ENCODE measurements around the gene TRANK1.

TRANK1 gene

GRCh38 chr3:36814066-36814717, 130.7 kb downstream of the TRANK1 start:
- TF ChIP-seq POLR2AphosphoS5 (IDR thresholded peaks at IDR 0.05; ENCODE audit: low read depth, low read length) (no peak), SIN3A (IDR thresholded peaks at IDR 0.05; ENCODE audit: borderline replicate concordance, insufficient read depth, low read length) (no peak)

GRCh38 chr3:36813305-36813704, 131.5 kb downstream of the TRANK1 start:
- no peak for TF ChIP-seq REST (IDR thresholded peaks at IDR 0.05; ENCODE audit: insufficient read depth in 1 of 2, low read depth in 2 of 2, low read length in 2 of 2)
- TF ChIP-seq TAF1 (IDR thresholded peaks at IDR 0.05; ENCODE audit: borderline replicate concordance, insufficient read depth, low read length): no peak
- no peak for TF ChIP-seq FOXP2 (optimal IDR thresholded peaks at IDR 0.05; ENCODE audit: borderline replicate concordance, extremely low read depth, extremely low read length, insufficient read depth)
- TF ChIP-seq POLR2AphosphoS5 (IDR thresholded peaks at IDR 0.05; ENCODE audit: low read depth, low read length): no peak
- TF ChIP-seq SIN3A (IDR thresholded peaks at IDR 0.05; ENCODE audit: borderline replicate concordance, insufficient read depth, low read length): no peak

- no peak for TF ChIP-seq POLR2AphosphoS5 (IDR thresholded peaks at IDR 0.05; ENCODE audit: low read depth, low read length)
- TF ChIP-seq SIN3A (IDR thresholded peaks at IDR 0.05; ENCODE audit: borderline replicate concordance, insufficient read depth, low read length): no peak
- TF ChIP-seq FOXP2 (optimal IDR thresholded peaks at IDR 0.05; ENCODE audit: borderline replicate concordance, extremely low read depth, extremely low read length, insufficient read depth): no peak
- TF ChIP-seq REST (IDR thresholded peaks at IDR 0.05; ENCODE audit: insufficient read depth in 1 of 2, low read depth in 2 of 2, low read length in 2 of 2): no peak
Observed at GRCh38 chr3:36812240-36812639, 132.6 kb downstream of the TRANK1 start.

GRCh38 chr3:36811768-36812167, 133.1 kb downstream of the TRANK1 start:
- TF ChIP-seq FOXP2 (optimal IDR thresholded peaks at IDR 0.05; ENCODE audit: borderline replicate concordance, extremely low read depth, extremely low read length, insufficient read depth): no peak
- no peak for TF ChIP-seq POLR2AphosphoS5 (IDR thresholded peaks at IDR 0.05; ENCODE audit: low read depth, low read length)
- no peak for TF ChIP-seq TAF1 (IDR thresholded peaks at IDR 0.05; ENCODE audit: borderline replicate concordance, insufficient read depth, low read length)
- TF ChIP-seq SIN3A (IDR thresholded peaks at IDR 0.05; ENCODE audit: borderline replicate concordance, insufficient read depth, low read length): no peak
- TF ChIP-seq REST (IDR thresholded peaks at IDR 0.05; ENCODE audit: insufficient read depth in 1 of 2, low read depth in 2 of 2, low read length in 2 of 2): no peak

- no peak for TF ChIP-seq REST (IDR thresholded peaks at IDR 0.05; ENCODE audit: insufficient read depth in 1 of 2, low read depth in 2 of 2, low read length in 2 of 2)
- TF ChIP-seq FOXP2 (optimal IDR thresholded peaks at IDR 0.05; ENCODE audit: borderline replicate concordance, extremely low read depth, extremely low read length, insufficient read depth): no peak
- no peak for TF ChIP-seq POLR2AphosphoS5 (IDR thresholded peaks at IDR 0.05; ENCODE audit: low read depth, low read length)
- no peak for TF ChIP-seq TAF1 (IDR thresholded peaks at IDR 0.05; ENCODE audit: borderline replicate concordance, insufficient read depth, low read length)
- TF ChIP-seq SIN3A (IDR thresholded peaks at IDR 0.05; ENCODE audit: borderline replicate concordance, insufficient read depth, low read length): no peak
Observed at GRCh38 chr3:36804295-36805055, 140.4 kb downstream of the TRANK1 start.

All from PFSK-1 (cell line).